ENCODE data around the gene MOV10.

GRCh38 chr1:112626887-112627286 is 47.6 kb upstream of the MOV10 start:
- TF ChIP-seq CTCF (IDR thresholded peaks at IDR 0.05; ENCODE audit: insufficient read depth, low read length) (no peak), GABPA (IDR thresholded peaks at IDR 0.05; ENCODE audit: low read depth) (no peak), POLR2AphosphoS5 (IDR thresholded peaks at IDR 0.05; ENCODE audit: low read depth) (no peak), SPI1 (IDR thresholded peaks at IDR 0.05; ENCODE audit: borderline replicate concordance, low read depth) (no peak)
- TF ChIP-seq, protein P1, sequence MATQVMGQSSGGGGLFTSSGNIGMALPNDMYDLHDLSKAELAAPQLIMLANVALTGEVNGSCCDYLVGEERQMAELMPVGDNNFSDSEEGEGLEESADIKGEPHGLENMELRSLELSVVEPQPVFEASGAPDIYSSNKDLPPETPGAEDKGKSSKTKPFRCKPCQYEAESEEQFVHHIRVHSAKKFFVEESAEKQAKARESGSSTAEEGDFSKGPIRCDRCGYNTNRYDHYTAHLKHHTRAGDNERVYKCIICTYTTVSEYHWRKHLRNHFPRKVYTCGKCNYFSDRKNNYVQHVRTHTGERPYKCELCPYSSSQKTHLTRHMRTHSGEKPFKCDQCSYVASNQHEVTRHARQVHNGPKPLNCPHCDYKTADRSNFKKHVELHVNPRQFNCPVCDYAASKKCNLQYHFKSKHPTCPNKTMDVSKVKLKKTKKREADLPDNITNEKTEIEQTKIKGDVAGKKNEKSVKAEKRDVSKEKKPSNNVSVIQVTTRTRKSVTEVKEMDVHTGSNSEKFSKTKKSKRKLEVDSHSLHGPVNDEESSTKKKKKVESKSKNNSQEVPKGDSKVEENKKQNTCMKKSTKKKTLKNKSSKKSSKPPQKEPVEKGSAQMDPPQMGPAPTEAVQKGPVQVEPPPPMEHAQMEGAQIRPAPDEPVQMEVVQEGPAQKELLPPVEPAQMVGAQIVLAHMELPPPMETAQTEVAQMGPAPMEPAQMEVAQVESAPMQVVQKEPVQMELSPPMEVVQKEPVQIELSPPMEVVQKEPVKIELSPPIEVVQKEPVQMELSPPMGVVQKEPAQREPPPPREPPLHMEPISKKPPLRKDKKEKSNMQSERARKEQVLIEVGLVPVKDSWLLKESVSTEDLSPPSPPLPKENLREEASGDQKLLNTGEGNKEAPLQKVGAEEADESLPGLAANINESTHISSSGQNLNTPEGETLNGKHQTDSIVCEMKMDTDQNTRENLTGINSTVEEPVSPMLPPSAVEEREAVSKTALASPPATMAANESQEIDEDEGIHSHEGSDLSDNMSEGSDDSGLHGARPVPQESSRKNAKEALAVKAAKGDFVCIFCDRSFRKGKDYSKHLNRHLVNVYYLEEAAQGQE (IDR thresholded peaks at IDR 0.05; ENCODE audit: insufficient replicate concordance, low read depth) = no peak

All from HL-60 (cell line).